Left ventricle myocardium inferior (tissue), 1 donor: Measurements from ENCODE around the gene NUDT14. TPM values are rescaled to one million over a fixed set of nuclear protein-coding genes. Genes with fewer than 3 reads are reported as not detected.
A peak's percentile ranks its signal among the peaks of the same experiment; 100 is the strongest.

ENCODE experiments used
- DNase-seq: peaks from one replicate; pipeline ENCODE4 v3.0.0-alpha.2; 2020
- H3K27ac ChIP-seq: fragments of 200-600 bp; replicated peaks from 2 replicates; pipeline ENCODE4 v1.8.0; 2021
- H3K27me3 ChIP-seq: fragments of 200-600 bp; 2 replicates; pipeline ENCODE4 v1.8.0; 2021; ENCODE audit warnings: low read depth
- H3K36me3 ChIP-seq: fragments of 200-600 bp; 2 replicates; pipeline ENCODE4 v1.8.0; 2021
- H3K4me1 ChIP-seq: fragments of 200-600 bp; 2 replicates; pipeline ENCODE4 v1.8.0; 2021
- H3K4me3 ChIP-seq: fragments of 200-600 bp; 2 replicates; pipeline ENCODE4 v1.8.0; 2021; ENCODE audit warnings: mild to moderate bottlenecking, moderate library complexity
- H3K9me3 ChIP-seq: fragments of 200-600 bp; replicated peaks from 2 replicates; pipeline ENCODE4 v1.8.0; 2021
- intact Hi-C: fragments of 100-400 bp; cut with micrococcal nuclease; formaldehyde crosslinking; loops from one replicate; pipeline ENCODE4 v1.11.0; 2022
- total RNA-seq: library from RNA; stranded (reverse); fragmentation: NEBNext Ultra II Directional; extraction: Animal tissue kit (Norgen Biotek cat#: 25700); gene quantifications from one replicate; pipeline ENCODE4 v1.2.1, GENCODE V29; 2021
- TF ChIP-seq, protein P1 (sequence below): fragments of 200-600 bp; IDR thresholded peaks from 2 replicates; pipeline ENCODE4 v1.8.0; 2021; ENCODE audit warnings: antibody characterized with exemption, mild to moderate bottlenecking, borderline replicate concordance
- donor health status: DM: no; HTN: yes; CAD: no; lungs with severe emphysema.

Gene NUDT14
- total RNA-seq, 1 donor from 2014 or later = 22.9 TPM

DNA sequence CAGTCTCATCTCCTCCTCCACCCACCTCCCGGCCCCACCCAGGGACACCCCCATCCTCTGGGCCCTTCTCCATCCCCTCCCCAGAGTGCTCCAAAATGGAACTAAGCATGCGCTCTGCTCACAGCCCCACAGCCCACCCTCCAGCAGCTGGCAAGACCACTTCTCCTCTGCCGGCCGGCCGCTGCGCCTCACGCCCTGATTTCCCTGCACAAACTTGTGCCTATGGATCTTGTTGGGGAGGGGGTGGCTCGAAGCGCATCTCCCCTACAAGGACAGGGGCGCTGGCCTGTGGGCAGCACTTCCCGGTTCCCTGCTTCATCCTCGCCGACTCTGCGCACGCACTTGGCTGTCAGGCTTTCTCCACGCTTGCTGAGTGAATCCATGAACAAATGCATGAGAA is 19.5 kb upstream of the NUDT14 start:
- Histone ChIP-seq H3K4me3 (no peak overlapping the region), H3K4me1 (peaks cover 94% of the 10 kb centered on the region), H3K36me3 (no peaks in the 10 kb centered on the region), H3K9me3 (no peaks in the 10 kb centered on the region), H3K27me3 (peaks cover 48% of the 10 kb centered on the region), H3K27ac (peak overlapping the region; percentile 95)
- TF ChIP-seq, protein P1, sequence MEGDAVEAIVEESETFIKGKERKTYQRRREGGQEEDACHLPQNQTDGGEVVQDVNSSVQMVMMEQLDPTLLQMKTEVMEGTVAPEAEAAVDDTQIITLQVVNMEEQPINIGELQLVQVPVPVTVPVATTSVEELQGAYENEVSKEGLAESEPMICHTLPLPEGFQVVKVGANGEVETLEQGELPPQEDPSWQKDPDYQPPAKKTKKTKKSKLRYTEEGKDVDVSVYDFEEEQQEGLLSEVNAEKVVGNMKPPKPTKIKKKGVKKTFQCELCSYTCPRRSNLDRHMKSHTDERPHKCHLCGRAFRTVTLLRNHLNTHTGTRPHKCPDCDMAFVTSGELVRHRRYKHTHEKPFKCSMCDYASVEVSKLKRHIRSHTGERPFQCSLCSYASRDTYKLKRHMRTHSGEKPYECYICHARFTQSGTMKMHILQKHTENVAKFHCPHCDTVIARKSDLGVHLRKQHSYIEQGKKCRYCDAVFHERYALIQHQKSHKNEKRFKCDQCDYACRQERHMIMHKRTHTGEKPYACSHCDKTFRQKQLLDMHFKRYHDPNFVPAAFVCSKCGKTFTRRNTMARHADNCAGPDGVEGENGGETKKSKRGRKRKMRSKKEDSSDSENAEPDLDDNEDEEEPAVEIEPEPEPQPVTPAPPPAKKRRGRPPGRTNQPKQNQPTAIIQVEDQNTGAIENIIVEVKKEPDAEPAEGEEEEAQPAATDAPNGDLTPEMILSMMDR = no peak
- no peak for DNase-seq
- intact Hi-C loops = no loop called here

DNA sequence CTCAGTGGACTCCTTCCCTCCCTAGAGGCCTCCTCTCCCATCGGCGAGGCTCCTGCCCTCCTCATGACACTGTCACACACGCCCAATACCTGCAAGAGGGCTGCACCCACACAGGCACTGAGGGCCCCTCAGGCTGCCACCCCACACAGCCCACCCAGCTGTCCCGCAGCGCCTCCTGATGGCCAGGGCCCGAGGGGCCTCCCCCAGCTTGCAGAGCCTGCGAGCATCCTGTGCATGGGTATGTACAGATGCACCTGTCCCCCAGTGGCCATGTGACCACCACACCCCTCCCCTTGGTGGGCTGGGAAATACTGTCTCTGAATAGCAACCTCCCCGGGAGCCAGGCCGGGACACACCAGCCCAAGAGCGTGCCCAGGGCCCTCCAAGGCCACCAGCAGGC is 19.0 kb upstream of the NUDT14 start:
- Histone ChIP-seq H3K4me3 (no peak overlapping the region), H3K4me1 (peaks cover 94% of the 10 kb centered on the region), H3K36me3 (no peaks in the 10 kb centered on the region), H3K27me3 (peaks cover 54% of the 10 kb centered on the region), H3K27ac (peak overlapping the region; percentile 95), H3K9me3 (no peaks in the 10 kb centered on the region)
- intact Hi-C loops = no loop called here
- DNase-seq = no peak
- TF ChIP-seq, protein P1 = no peak

DNA sequence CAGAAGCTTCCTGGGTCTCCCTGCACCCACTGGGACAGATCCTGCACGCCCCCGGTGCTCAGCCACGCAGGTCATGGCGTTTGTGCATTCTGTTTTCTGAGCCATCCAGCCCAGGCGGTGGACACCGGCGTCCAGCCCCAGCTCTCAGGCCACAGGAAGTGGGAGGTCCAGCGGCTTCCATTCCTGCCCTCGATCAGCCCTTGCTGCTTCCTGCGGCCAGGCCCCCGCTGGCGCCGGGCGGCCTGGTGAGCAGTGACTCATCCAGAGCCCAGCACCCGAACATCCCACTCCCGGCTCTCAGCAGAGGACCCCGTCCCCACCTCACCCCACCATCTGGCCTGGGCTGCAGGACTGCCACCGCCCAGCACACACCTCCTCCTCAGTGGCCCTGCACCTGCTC is 18.0 kb upstream of the NUDT14 start:
- TF ChIP-seq, protein P1 = no peak
- H3K4me3 ChIP-seq = peak overlapping the region; percentile 37
- H3K9me3 ChIP-seq = no peaks in the 10 kb centered on the region
- peaks cover 64% of the 10 kb centered on the region for H3K27me3 ChIP-seq
- H3K27ac ChIP-seq = peak overlapping the region; percentile 95
- DNase-seq = peak; percentile 56
- H3K4me1 ChIP-seq = peaks cover 94% of the 10 kb centered on the region
- intact Hi-C loops = no loop called here
- H3K36me3 ChIP-seq = no peaks in the 10 kb centered on the region

DNA sequence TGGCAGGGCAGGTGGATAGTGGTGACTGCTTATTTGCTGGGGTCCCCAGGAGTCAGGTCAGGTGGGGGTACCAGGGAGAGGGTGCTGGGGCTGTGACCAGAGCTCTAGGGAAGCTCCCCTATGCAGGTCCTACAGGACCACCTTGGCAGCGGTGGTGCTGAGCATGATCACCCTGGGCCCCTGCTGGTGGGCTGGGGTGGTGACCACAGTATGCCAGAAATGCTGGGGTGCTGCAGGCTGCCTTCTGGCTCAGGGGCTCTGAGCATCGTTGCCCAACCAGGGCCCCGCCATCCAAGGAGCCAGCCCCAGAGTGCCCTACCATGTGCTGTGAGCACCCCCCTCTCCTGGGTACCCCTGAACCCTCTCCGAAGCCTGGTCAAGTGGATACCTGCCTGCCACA is 17.5 kb upstream of the NUDT14 start:
- Histone ChIP-seq H3K36me3 (no peaks in the 10 kb centered on the region), H3K4me3 (peak overlapping the region; percentile 37), H3K4me1 (peaks cover 94% of the 10 kb centered on the region), H3K27me3 (peaks cover 69% of the 10 kb centered on the region), H3K27ac (peak overlapping the region; percentile 95), H3K9me3 (no peaks in the 10 kb centered on the region)
- intact Hi-C loops = no loop called here
- DNase-seq = no peak
- TF ChIP-seq, protein P1 = no peak

DNA sequence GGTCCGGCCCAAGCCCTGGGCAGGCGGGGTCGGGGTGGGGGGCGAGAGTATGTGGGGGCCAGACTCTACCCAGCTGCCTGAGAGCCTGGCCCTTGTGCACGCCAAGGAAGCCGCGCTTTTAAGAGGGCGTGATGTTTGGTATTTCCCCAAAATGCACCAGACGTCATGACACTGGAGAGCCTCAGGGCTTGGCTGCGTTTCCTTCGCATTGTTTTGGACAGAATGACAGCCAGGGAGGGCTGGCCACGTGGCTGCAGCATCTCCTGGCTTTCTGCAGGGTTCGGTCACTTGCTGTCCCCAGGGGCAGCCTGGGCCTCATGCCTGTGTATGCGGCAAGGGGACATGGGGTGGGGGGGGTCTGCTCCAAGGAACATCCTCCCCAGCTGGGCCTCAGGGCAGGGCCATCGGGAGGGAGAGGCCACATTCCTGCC is 16.1 kb upstream of the NUDT14 start:
- Histone ChIP-seq H3K4me3 (peak overlapping the region; percentile 54), H3K4me1 (peaks cover 90% of the 10 kb centered on the region), H3K27me3 (peaks cover 79% of the 10 kb centered on the region), H3K27ac (peak overlapping the region; percentile 95), H3K9me3 (no peaks in the 10 kb centered on the region), H3K36me3 (no peaks in the 10 kb centered on the region)
- intact Hi-C loops = no loop called here
- TF ChIP-seq, protein P1 = no peak
- peak; percentile 72 for DNase-seq
